Right atrium auricular region (tissue), 2 donors: ENCODE measurements around the gene C1orf115. TPM values are rescaled to one million over a fixed set of nuclear protein-coding genes. Genes with fewer than 3 reads are reported as not detected.
A peak's percentile ranks its signal among the peaks of the same experiment; 100 is the strongest.

Experiments
- DNase-seq: peaks from one replicate; pipeline ENCODE4 v3.0.0-alpha.2; 2019; ENCODE audit warnings: low spot score
- H3K27ac ChIP-seq, 2 donors: fragments of 200-600 bp; sonication (generic); 1 replicate in 1 of 2; 2 replicates in 1 of 2; pipeline ENCODE4 v1.5.1; 2016 to 2019
- H3K27me3 ChIP-seq, 2 donors: fragments of 200-600 bp; sonication (generic); one replicate each; pipeline versions ENCODE4 v1.5.1 to v1.6.0; 2017 to 2019
- H3K36me3 ChIP-seq: fragments of 200-600 bp; sonication (generic); one replicate; pipeline ENCODE4 v1.5.1; 2016
- H3K4me1 ChIP-seq, 2 donors: fragments of 200-600 bp; sonication (generic); one replicate each; pipeline versions ENCODE4 v1.5.1 to v1.6.0; 2017 to 2019
- H3K4me3 ChIP-seq, 2 donors: fragments of 200-600 bp; sonication (generic); 1 replicate in 1 of 2; 2 replicates in 1 of 2; pipeline ENCODE4 v1.5.1; 2017 to 2019; ENCODE audit warnings: mild to moderate bottlenecking in 1 of 2, moderate library complexity in 1 of 2
- H3K9me3 ChIP-seq, 2 donors: fragments of 200-600 bp; sonication (generic); one replicate each; pipeline ENCODE4 v1.5.1; 2019
- total RNA-seq, 2 donors: library from RNA; depleted of rRNA; stranded (reverse); fragments of >200 nt; gene quantifications; one replicate each; pipeline ENCODE4 v1.1.0, GENCODE V29; 2016
- TF ChIP-seq, protein P1 (sequence below), 2 donors: fragments of 200-600 bp; sonication (generic); IDR thresholded peaks; one replicate each; pipeline ENCODE4 v1.5.1; 2019; ENCODE audit warnings: antibody characterized with exemption in 2 of 2

The C1orf115 gene
- total RNA-seq, 2 donors from 2014 or later, result 19.2 to 19.8 TPM

- Histone ChIP-seq H3K4me3 (peak overlapping the region; percentile 74 to 77), H3K9me3 (no peaks in the 10 kb centered on the region), H3K27ac (no peak overlapping the region), H3K4me1 (peaks cover 0 to 11% of the 10 kb centered on the region in 2 donors), H3K36me3 (no peaks in the 10 kb centered on the region), H3K27me3 (no peaks in the 10 kb centered on the region)
- TF ChIP-seq, protein P1, sequence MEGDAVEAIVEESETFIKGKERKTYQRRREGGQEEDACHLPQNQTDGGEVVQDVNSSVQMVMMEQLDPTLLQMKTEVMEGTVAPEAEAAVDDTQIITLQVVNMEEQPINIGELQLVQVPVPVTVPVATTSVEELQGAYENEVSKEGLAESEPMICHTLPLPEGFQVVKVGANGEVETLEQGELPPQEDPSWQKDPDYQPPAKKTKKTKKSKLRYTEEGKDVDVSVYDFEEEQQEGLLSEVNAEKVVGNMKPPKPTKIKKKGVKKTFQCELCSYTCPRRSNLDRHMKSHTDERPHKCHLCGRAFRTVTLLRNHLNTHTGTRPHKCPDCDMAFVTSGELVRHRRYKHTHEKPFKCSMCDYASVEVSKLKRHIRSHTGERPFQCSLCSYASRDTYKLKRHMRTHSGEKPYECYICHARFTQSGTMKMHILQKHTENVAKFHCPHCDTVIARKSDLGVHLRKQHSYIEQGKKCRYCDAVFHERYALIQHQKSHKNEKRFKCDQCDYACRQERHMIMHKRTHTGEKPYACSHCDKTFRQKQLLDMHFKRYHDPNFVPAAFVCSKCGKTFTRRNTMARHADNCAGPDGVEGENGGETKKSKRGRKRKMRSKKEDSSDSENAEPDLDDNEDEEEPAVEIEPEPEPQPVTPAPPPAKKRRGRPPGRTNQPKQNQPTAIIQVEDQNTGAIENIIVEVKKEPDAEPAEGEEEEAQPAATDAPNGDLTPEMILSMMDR (IDR thresholded peaks at IDR 0.05), result no peak
- no peak for DNase-seq
Measured at GRCh38 chr1:220689666-220690065, 497 bp upstream of the C1orf115 start.

- Histone ChIP-seq H3K27me3 (no peaks in the 10 kb centered on the region), H3K9me3 (no peaks in the 10 kb centered on the region), H3K4me1 (peaks cover 0 to 11% of the 10 kb centered on the region in 2 donors), H3K27ac (no peak overlapping the region), H3K4me3 (peak overlapping the region; percentile 74 to 77), H3K36me3 (no peaks in the 10 kb centered on the region)
- no peak for DNase-seq
- TF ChIP-seq, protein P1 (IDR thresholded peaks at IDR 0.05), result no peak
Measured at GRCh38 chr1:220691053-220691684, 1.0 kb downstream of the C1orf115 start.

DNA sequence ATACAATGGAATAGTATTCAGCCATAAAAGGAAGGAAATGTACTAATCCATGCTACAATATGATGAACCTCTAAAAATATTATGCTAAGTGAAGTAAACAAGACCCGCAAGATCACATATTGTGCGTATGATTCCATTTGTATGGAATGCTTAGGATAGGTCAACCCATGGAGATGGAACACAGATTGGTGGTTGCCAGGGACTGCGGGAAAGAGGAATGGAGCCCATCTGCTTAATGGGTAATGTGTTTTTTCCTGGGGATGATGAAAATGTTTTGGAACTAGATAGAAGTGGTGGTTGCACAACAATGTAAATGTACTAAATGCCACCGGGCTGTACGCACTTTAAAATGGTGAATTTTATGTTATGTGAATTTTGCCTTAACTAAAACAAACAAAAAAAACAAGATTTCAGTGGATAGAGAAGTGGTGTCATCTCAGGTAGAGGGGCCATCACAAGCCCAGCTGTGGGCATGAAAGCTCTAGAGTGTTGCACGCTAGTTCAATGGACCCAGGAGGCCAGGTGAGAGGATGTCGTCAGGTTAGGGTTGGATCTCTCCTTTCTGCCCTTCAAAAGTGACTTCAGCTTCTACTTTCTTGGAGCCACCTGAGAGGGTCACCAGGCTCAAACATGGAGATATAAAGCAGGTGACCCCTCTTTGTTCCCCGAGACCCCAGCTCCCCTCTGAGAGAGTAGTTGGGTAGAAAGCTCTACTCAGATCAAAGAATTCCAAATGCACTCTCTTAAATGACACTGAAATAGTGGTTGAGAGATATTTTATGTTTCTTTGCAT is 2.5 kb downstream of the C1orf115 start:
- TF ChIP-seq, protein P1 (IDR thresholded peaks at IDR 0.05), result no peak
- H3K4me3 ChIP-seq, result no peak overlapping the region

GRCh38 chr1:220694866-220695382 is 4.8 kb downstream of the C1orf115 start:
- Histone ChIP-seq H3K4me1 (peaks cover 0 to 7% of the 10 kb centered on the region in 2 donors), H3K27me3 (no peaks in the 10 kb centered on the region), H3K9me3 (no peaks in the 10 kb centered on the region), H3K36me3 (peaks cover 4% of the 10 kb centered on the region), H3K27ac (no peak overlapping the region), H3K4me3 (no peak overlapping the region)
- TF ChIP-seq, protein P1 (IDR thresholded peaks at IDR 0.05), result no peak
- no peak for DNase-seq

More for the DNA sequence above, 2.5 kb downstream of the C1orf115 start:
- no peak for DNase-seq
- H3K27me3 ChIP-seq, result no peaks in the 10 kb centered on the region
- no peak overlapping the region for H3K27ac ChIP-seq
- peaks cover 0 to 11% of the 10 kb centered on the region in 2 donors for H3K4me1 ChIP-seq
- no peaks in the 10 kb centered on the region for H3K9me3 ChIP-seq
- H3K36me3 ChIP-seq, result peaks cover 3% of the 10 kb centered on the region

- Histone ChIP-seq H3K27ac (no peak overlapping the region), H3K9me3 (no peaks in the 10 kb centered on the region), H3K4me1 (peaks cover 0 to 11% of the 10 kb centered on the region in 2 donors), H3K4me3 (no peak overlapping the region), H3K36me3 (peaks cover 4% of the 10 kb centered on the region), H3K27me3 (no peaks in the 10 kb centered on the region)
- TF ChIP-seq, protein P1 (IDR thresholded peaks at IDR 0.05), result no peak
- DNase-seq, result no peak
Measured at GRCh38 chr1:220695426-220695825, 5.3 kb downstream of the C1orf115 start.
